H1 (cell line): ENCODE measurements around the gene FNDC7. TPM values are rescaled to one million over a fixed set of nuclear protein-coding genes. Genes with fewer than 3 reads are reported as not detected.

ENCODE experiments used
- CBX8 ChIP-seq: fragments of 300-800, 300-1000 bp; sonication (generic); IDR thresholded peaks from 2 replicates; pipeline ENCODE4 v1.7.1; 2016; ENCODE audit warnings: low read depth, low read length, borderline replicate concordance
- EGR1 ChIP-seq: IDR thresholded peaks from 2 replicates; pipeline ENCODE4 v1.6.1; 2011; ENCODE audit warnings: low read depth, low read length, borderline replicate concordance
- EZH2 ChIP-seq: fragments of 200-600 bp; sonication (generic); IDR thresholded peaks from 2 replicates; pipeline ENCODE4 v1.7.1; 2012; ENCODE audit warnings: low read depth, mild to moderate bottlenecking, moderate library complexity, low read length, inconsistent platforms; ENCODE audit not compliant: severe bottlenecking
- HDAC2 ChIP-seq, 2 experiments: fragments of 300-600 bp in 1 of 2; sonication (generic) in 1 of 2; IDR thresholded peaks; 2 replicates each; pipeline ENCODE4 v1.6.1; 2011 to 2012; ENCODE audit warnings: low read depth in 2 of 2, low read length in 2 of 2, mild to moderate bottlenecking in 2 of 2, moderate library complexity in 2 of 2, borderline replicate concordance in 1 of 2, inconsistent platforms in 1 of 2
- KDM5A ChIP-seq: fragments of 200-600 bp; IDR thresholded peaks from 2 replicates; pipeline ENCODE4 v1.7.1; 2012; ENCODE audit warnings: mild to moderate bottlenecking, low read length, inconsistent platforms, mixed read lengths
- RNF2 ChIP-seq: fragments of 200-900, 300-1000 bp; sonication (generic); IDR thresholded peaks from 2 replicates; pipeline ENCODE4 v1.7.1; 2016; ENCODE audit warnings: borderline replicate concordance, low read depth, mild to moderate bottlenecking, antibody characterized with exemption, low read length; ENCODE audit not compliant: poor library complexity, severe bottlenecking; ENCODE audit errors: missing control alignments
- SRF ChIP-seq: IDR thresholded peaks from 2 replicates; pipeline ENCODE4 v1.6.1; 2011; ENCODE audit warnings: mild to moderate bottlenecking, low read depth, low read length, moderate library complexity
- YY1 ChIP-seq: IDR thresholded peaks from 2 replicates; pipeline ENCODE4 v1.6.1; 2011; ENCODE audit warnings: low read depth, mild to moderate bottlenecking, low read length
- polyA plus RNA-seq, 7 experiments: library from polyadenylated mRNA; depleted of rRNA in 3 of 7; stranded (reverse) in 5 of 7; unstranded in 2 of 7; fragments of >200 nt in 5 of 7; fragments of 200-250 nt in 2 of 7; gene quantifications; 1 replicate in 5 of 7; 2 replicates in 1 of 7; 4 replicates in 1 of 7; pipeline versions ENCODE4 v1.2.1 to v1.2.3, GENCODE V29; 2011 to 2013; ENCODE audit warnings: missing spikeins in 2 of 7, mixed read lengths in 2 of 7
- total RNA-seq: library from RNA; stranded (reverse); fragmentation: NEBNext Ultra II Directional; extraction: Animal tissue kit (Norgen Biotek cat#: 25700); gene quantifications from 2 replicates; pipeline ENCODE4 v1.2.1, GENCODE V29; 2021
- TF ChIP-seq, protein P1 (sequence below): fragments of 300-600 bp; sonication (generic); IDR thresholded peaks from 2 replicates; pipeline ENCODE4 v1.7.1; 2012; ENCODE audit warnings: low read length, moderate library complexity, mild to moderate bottlenecking, inconsistent platforms; ENCODE audit not compliant: insufficient replicate concordance
- TF ChIP-seq, protein P2 (sequence below): IDR thresholded peaks from 2 replicates; pipeline ENCODE4 v1.6.1; 2012; ENCODE audit warnings: inconsistent platforms

The FNDC7 gene
- total and polyA plus RNA-seq, 2 of the 8 experiments (the other 6 are each of a cell fraction or from before 2014, with no cell fraction given): 0.13 to 0.20 TPM

DNA sequence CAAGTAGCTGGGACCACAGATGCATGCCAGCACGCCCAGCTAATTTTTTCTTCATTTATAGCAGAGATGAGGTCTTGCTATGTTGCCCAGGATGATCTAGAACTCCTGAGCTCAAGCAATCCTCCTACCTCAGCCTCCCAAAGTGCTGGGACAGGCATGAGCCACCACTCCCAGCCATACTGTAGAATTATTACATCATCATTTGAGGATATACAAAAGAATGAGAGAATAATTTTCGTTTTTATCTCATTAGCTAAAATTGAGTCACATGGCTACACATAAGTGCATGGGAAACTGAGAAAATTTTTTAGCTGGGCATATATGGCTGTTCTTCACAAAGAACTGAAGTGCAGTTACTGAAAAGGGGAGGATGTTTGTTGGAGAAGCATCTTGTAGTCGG is 55.0 kb downstream of the FNDC7 start (continued):
- TF ChIP-seq, protein P1, sequence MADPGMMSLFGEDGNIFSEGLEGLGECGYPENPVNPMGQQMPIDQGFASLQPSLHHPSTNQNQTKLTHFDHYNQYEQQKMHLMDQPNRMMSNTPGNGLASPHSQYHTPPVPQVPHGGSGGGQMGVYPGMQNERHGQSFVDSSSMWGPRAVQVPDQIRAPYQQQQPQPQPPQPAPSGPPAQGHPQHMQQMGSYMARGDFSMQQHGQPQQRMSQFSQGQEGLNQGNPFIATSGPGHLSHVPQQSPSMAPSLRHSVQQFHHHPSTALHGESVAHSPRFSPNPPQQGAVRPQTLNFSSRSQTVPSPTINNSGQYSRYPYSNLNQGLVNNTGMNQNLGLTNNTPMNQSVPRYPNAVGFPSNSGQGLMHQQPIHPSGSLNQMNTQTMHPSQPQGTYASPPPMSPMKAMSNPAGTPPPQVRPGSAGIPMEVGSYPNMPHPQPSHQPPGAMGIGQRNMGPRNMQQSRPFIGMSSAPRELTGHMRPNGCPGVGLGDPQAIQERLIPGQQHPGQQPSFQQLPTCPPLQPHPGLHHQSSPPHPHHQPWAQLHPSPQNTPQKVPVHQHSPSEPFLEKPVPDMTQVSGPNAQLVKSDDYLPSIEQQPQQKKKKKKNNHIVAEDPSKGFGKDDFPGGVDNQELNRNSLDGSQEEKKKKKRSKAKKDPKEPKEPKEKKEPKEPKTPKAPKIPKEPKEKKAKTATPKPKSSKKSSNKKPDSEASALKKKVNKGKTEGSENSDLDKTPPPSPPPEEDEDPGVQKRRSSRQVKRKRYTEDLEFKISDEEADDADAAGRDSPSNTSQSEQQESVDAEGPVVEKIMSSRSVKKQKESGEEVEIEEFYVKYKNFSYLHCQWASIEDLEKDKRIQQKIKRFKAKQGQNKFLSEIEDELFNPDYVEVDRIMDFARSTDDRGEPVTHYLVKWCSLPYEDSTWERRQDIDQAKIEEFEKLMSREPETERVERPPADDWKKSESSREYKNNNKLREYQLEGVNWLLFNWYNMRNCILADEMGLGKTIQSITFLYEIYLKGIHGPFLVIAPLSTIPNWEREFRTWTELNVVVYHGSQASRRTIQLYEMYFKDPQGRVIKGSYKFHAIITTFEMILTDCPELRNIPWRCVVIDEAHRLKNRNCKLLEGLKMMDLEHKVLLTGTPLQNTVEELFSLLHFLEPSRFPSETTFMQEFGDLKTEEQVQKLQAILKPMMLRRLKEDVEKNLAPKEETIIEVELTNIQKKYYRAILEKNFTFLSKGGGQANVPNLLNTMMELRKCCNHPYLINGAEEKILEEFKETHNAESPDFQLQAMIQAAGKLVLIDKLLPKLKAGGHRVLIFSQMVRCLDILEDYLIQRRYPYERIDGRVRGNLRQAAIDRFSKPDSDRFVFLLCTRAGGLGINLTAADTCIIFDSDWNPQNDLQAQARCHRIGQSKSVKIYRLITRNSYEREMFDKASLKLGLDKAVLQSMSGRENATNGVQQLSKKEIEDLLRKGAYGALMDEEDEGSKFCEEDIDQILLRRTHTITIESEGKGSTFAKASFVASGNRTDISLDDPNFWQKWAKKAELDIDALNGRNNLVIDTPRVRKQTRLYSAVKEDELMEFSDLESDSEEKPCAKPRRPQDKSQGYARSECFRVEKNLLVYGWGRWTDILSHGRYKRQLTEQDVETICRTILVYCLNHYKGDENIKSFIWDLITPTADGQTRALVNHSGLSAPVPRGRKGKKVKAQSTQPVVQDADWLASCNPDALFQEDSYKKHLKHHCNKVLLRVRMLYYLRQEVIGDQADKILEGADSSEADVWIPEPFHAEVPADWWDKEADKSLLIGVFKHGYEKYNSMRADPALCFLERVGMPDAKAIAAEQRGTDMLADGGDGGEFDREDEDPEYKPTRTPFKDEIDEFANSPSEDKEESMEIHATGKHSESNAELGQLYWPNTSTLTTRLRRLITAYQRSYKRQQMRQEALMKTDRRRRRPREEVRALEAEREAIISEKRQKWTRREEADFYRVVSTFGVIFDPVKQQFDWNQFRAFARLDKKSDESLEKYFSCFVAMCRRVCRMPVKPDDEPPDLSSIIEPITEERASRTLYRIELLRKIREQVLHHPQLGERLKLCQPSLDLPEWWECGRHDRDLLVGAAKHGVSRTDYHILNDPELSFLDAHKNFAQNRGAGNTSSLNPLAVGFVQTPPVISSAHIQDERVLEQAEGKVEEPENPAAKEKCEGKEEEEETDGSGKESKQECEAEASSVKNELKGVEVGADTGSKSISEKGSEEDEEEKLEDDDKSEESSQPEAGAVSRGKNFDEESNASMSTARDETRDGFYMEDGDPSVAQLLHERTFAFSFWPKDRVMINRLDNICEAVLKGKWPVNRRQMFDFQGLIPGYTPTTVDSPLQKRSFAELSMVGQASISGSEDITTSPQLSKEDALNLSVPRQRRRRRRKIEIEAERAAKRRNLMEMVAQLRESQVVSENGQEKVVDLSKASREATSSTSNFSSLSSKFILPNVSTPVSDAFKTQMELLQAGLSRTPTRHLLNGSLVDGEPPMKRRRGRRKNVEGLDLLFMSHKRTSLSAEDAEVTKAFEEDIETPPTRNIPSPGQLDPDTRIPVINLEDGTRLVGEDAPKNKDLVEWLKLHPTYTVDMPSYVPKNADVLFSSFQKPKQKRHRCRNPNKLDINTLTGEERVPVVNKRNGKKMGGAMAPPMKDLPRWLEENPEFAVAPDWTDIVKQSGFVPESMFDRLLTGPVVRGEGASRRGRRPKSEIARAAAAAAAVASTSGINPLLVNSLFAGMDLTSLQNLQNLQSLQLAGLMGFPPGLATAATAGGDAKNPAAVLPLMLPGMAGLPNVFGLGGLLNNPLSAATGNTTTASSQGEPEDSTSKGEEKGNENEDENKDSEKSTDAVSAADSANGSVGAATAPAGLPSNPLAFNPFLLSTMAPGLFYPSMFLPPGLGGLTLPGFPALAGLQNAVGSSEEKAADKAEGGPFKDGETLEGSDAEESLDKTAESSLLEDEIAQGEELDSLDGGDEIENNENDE: no peak
- no peak for TF ChIP-seq KDM5A
- TF ChIP-seq SRF: no peak
- TF ChIP-seq EZH2: no peak
- no peak for TF ChIP-seq EGR1
- TF ChIP-seq RNF2: no peak
- no peak for TF ChIP-seq CBX8
- no peak for TF ChIP-seq HDAC2 (IDR thresholded peaks at IDR 0.05; ENCODE audit: borderline replicate concordance in 1 of 2, low read depth in 2 of 2, low read length in 2 of 2)
- TF ChIP-seq YY1: no peak
- TF ChIP-seq, protein P2, sequence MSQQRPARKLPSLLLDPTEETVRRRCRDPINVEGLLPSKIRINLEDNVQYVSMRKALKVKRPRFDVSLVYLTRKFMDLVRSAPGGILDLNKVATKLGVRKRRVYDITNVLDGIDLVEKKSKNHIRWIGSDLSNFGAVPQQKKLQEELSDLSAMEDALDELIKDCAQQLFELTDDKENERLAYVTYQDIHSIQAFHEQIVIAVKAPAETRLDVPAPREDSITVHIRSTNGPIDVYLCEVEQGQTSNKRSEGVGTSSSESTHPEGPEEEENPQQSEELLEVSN: no peak
